K562 (cell line): ENCODE results near the gene MKRN3. TPM values are rescaled to one million over a fixed set of nuclear protein-coding genes. Genes with fewer than 3 reads are reported as not detected.

Experiments
- ATF1 ChIP-seq, 2 experiments: fragments of 450-650 bp in 1 of 2; IDR thresholded peaks; 2 replicates each; pipeline ENCODE4 v1.6.1; 2016; ENCODE audit warnings: missing compliant biosample characterization in 1 of 2, missing genetic modification characterization in 1 of 2
- CBX3 ChIP-seq, 2 experiments: IDR thresholded peaks; 1 replicate in 1 of 2; 2 replicates in 1 of 2; pipeline ENCODE4 v1.6.1; 2012; ENCODE audit warnings: inconsistent platforms in 2 of 2, low read length in 2 of 2, borderline replicate concordance in 1 of 2, control low read depth in 1 of 2
- HMG20B ChIP-seq: fragments of 250-450 bp; sonication (Bioruptor Pico); IDR thresholded peaks from 2 replicates; pipeline ENCODE4 v1.5.0; 2021; ENCODE audit warnings: mild to moderate bottlenecking
- KDM4B ChIP-seq, 2 experiments: fragments of 450-650 bp in 1 of 2; sonication (generic) in 1 of 2; IDR thresholded peaks; 2 replicates each; pipeline ENCODE4 v1.6.1; 2016 to 2017; ENCODE audit warnings: borderline replicate concordance in 2 of 2, antibody characterized with exemption in 1 of 2, low read depth in 1 of 2, mild to moderate bottlenecking in 1 of 2
- PHB2 ChIP-seq: fragments of 450-650 bp; IDR thresholded peaks from 2 replicates; pipeline ENCODE4 v1.6.1; 2017; ENCODE audit warnings: low read depth
- PML ChIP-seq: IDR thresholded peaks from 2 replicates; pipeline ENCODE4 v1.6.1; 2012; ENCODE audit warnings: low read length, inconsistent platforms
- SAP30 ChIP-seq: fragments of 200-600 bp; sonication (generic); IDR thresholded peaks from 2 replicates; pipeline ENCODE4 v1.6.1; 2012; ENCODE audit warnings: borderline replicate concordance, low read depth, mild to moderate bottlenecking, moderate library complexity, low read length, control low read depth, inconsistent platforms; ENCODE audit not compliant: insufficient read depth, poor library complexity, severe bottlenecking
- ZFX ChIP-seq: sonication (generic); formaldehyde crosslinking; IDR thresholded peaks from 2 replicates; pipeline ENCODE4 v1.8.0; 2022; ENCODE audit warnings: mild to moderate bottlenecking, missing genetic modification reagents, moderate library complexity
- ZNF134 ChIP-seq: fragments of 250-450 bp; sonication (Bioruptor Pico); conservative IDR thresholded peaks from 2 replicates; pipeline ENCODE4 v1.4.0; 2020
- ZNF224 ChIP-seq: sonication (generic); formaldehyde crosslinking; IDR thresholded peaks from 2 replicates; pipeline ENCODE4 v1.8.0; 2022; ENCODE audit warnings: mild to moderate bottlenecking, missing genetic modification reagents
- polyA plus RNA-seq, 8 experiments: library from polyadenylated mRNA; depleted of rRNA in 4 of 8; stranded (reverse) in 5 of 8; unstranded in 3 of 8; fragments of >200 nt; fragmentation: Nextera tagmentation in 2 of 8; fragmentation: Illumina TruSeq in 1 of 8; extraction: Ambion mirVana in 2 of 8; extraction: Trizol in 1 of 8; gene quantifications; 2 replicates each; pipeline versions ENCODE4 v1.2.1 to v1.2.3, GENCODE V29; 2011 to 2014; ENCODE audit warnings: inconsistent platforms in 1 of 8, missing spikeins in 1 of 8
- total RNA-seq, 7 experiments: library from RNA; depleted of rRNA in 6 of 7; stranded (reverse); fragments of >200 nt in 6 of 7; fragmentation: Illumina TruSeq in 2 of 7; extraction: Trizol in 2 of 7; gene quantifications; 2 replicates each; pipeline versions ENCODE4 v1.2.1 to v1.2.3, GENCODE V29; 2011 to 2021; ENCODE audit warnings: low replicate concordance in 1 of 7
- TF ChIP-seq, protein P1 (sequence below): IDR thresholded peaks from 2 replicates; pipeline ENCODE4 v1.6.1; 2016; ENCODE audit warnings: missing genetic modification characterization, missing compliant biosample characterization
- TF ChIP-seq, protein P2 (sequence below), 2 experiments: IDR thresholded peaks in 1 of 2; conservative IDR thresholded peaks in 1 of 2; 2 replicates each; pipeline ENCODE4 v1.6.1; 2016; ENCODE audit warnings: low read depth in 2 of 2, mild to moderate bottlenecking in 1 of 2, missing compliant biosample characterization in 1 of 2, missing genetic modification characterization in 1 of 2, moderate library complexity in 1 of 2
- TF ChIP-seq, protein P3 (sequence below): fragments of 250-450 bp; sonication (Bioruptor Pico); IDR thresholded peaks from 2 replicates; pipeline ENCODE4 v1.9.0; 2021; ENCODE audit warnings: mild to moderate bottlenecking, inconsistent platforms
- TF ChIP-seq, protein P4 (sequence below): IDR thresholded peaks from 2 replicates; pipeline ENCODE4 v1.6.1; 2011; ENCODE audit not compliant: insufficient read length; ENCODE audit errors: extremely low read depth

MKRN3 gene
- total and polyA plus RNA-seq, 9 of the 15 experiments (the other 6 are each of a cell fraction or from before 2014, with no cell fraction given), result 6.5 to 33.4 (median 25.1) TPM

DNA sequence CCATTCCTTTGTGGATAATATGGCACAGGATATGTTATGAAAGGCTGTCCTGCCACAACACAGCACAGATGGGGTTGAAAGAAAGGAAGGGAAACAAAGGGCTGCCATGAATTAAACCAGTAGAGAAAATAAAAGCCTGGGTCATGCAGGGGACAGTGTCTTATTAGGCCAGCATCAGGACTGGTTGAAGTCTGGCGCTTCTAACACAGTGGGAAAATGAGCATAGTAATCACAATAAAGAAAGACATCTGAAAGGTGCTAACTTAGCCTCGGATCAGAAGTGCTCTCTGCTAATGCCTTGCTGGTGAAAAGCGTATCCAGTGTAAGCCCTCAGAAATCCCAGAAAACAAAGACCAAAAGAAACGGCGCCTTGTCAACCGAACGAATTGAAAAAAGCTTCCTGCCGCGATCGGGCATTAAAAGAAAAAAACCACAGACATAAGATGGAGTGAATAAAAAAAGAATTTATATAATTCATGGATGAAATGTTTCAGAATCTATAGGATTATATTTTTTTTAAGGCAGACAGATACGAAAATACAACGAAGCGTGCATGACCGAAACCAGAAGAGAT, 566 bp upstream of the MKRN3 start (continued):
- TF ChIP-seq, protein P1, sequence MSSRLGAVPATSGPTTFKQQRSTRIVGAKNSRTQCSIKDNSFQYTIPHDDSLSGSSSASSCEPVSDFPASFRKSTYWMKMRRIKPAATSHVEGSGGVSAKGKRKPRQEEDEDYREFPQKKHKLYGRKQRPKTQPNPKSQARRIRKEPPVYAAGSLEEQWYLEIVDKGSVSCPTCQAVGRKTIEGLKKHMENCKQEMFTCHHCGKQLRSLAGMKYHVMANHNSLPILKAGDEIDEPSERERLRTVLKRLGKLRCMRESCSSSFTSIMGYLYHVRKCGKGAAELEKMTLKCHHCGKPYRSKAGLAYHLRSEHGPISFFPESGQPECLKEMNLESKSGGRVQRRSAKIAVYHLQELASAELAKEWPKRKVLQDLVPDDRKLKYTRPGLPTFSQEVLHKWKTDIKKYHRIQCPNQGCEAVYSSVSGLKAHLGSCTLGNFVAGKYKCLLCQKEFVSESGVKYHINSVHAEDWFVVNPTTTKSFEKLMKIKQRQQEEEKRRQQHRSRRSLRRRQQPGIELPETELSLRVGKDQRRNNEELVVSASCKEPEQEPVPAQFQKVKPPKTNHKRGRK, result peak; percentile 60; the same call in 1 of the 2 replicates
- TF ChIP-seq, protein P2, sequence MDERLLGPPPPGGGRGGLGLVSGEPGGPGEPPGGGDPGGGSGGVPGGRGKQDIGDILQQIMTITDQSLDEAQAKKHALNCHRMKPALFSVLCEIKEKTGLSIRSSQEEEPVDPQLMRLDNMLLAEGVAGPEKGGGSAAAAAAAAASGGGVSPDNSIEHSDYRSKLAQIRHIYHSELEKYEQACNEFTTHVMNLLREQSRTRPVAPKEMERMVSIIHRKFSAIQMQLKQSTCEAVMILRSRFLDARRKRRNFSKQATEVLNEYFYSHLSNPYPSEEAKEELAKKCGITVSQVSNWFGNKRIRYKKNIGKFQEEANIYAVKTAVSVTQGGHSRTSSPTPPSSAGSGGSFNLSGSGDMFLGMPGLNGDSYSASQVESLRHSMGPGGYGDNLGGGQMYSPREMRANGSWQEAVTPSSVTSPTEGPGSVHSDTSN (CRISPR knock-in tag; IDR thresholded peaks at IDR 0.05; ENCODE audit: low read depth), result no peak
- TF ChIP-seq, protein P2 (tag; conservative IDR thresholded peaks at IDR 0.05; ENCODE audit: low read depth), result no peak
- TF ChIP-seq HMG20B (CRISPR knock-in tag) (no peak), SAP30 (peak; percentile 15), PML (no peak), CBX3 (IDR thresholded peaks at IDR 0.05; ENCODE audit: borderline replicate concordance in 1 of 2, low read length in 2 of 2) (no peak), ZNF224 (CRISPR knock-in tag) (no peak), ZNF134 (no peak), KDM4B (IDR thresholded peaks at IDR 0.05; ENCODE audit: borderline replicate concordance in 2 of 2, low read depth in 1 of 2) (no peak), ZFX (CRISPR knock-in tag) (no peak), PHB2 (no peak), ATF1 (CRISPR knock-in tag; IDR thresholded peaks at IDR 0.05) (no peak), ATF1 (tag; IDR thresholded peaks at IDR 0.05) (no peak)
- TF ChIP-seq, protein P3, sequence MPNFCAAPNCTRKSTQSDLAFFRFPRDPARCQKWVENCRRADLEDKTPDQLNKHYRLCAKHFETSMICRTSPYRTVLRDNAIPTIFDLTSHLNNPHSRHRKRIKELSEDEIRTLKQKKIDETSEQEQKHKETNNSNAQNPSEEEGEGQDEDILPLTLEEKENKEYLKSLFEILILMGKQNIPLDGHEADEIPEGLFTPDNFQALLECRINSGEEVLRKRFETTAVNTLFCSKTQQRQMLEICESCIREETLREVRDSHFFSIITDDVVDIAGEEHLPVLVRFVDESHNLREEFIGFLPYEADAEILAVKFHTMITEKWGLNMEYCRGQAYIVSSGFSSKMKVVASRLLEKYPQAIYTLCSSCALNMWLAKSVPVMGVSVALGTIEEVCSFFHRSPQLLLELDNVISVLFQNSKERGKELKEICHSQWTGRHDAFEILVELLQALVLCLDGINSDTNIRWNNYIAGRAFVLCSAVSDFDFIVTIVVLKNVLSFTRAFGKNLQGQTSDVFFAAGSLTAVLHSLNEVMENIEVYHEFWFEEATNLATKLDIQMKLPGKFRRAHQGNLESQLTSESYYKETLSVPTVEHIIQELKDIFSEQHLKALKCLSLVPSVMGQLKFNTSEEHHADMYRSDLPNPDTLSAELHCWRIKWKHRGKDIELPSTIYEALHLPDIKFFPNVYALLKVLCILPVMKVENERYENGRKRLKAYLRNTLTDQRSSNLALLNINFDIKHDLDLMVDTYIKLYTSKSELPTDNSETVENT (CRISPR knock-in tag), result no peak
- TF ChIP-seq, protein P4, sequence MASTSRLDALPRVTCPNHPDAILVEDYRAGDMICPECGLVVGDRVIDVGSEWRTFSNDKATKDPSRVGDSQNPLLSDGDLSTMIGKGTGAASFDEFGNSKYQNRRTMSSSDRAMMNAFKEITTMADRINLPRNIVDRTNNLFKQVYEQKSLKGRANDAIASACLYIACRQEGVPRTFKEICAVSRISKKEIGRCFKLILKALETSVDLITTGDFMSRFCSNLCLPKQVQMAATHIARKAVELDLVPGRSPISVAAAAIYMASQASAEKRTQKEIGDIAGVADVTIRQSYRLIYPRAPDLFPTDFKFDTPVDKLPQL, result no peak
